Esophagus squamous epithelium (tissue), 4 donors: ENCODE measurements around the gene BCAR3.

ENCODE experiments used
- CTCF ChIP-seq, 6 experiments: fragments of 450-650 bp in 4 of 6; fragments of 200-600 bp in 2 of 6; sonication (generic) in 2 of 6; IDR thresholded peaks; one replicate each; pipeline ENCODE4 v1.5.1; 2016 to 2019; ENCODE audit warnings: antibody characterized with exemption in 6 of 6, mild to moderate bottlenecking in 4 of 6, moderate library complexity in 4 of 6
- POLR2A ChIP-seq, 4 donors: fragments of 450-650 bp; IDR thresholded peaks; one replicate each; pipeline ENCODE4 v1.6.1; 2017; ENCODE audit warnings: antibody characterized with exemption in 4 of 4, mild to moderate bottlenecking in 4 of 4, moderate library complexity in 3 of 4

DNA sequence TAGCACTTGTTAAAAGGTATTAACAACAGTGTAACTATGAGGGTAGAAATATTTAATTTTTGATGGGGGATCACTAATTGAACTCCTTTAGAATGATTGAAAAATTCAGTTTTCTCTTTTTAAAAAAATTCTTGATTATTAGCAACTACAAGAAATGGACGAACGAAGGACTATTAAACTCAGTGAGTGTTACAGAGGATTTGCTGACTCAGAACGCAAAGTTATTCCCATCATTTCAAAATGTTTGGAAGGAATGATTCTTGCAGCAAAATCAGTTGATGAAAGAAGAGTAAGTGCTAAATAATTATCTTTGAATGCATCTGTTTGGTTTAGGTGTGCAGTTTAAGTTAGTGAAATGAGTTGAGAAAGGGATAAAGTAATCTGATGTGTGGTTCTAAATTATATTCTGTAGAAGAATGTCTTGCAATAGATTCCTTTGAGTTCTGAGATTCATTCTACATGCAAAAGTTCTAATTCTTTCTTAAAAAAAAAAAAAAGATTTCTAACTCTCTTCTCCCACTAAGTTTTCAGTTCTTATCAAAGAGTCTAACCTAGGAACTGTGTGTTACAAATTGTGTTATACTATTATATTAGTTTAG, 148.8 kb downstream of the BCAR3 start:
- no peak for TF ChIP-seq POLR2A (IDR thresholded peaks at IDR 0.05)
- no peak for TF ChIP-seq CTCF (IDR thresholded peaks at IDR 0.05)
